ENCODE measurements around the gene LRSAM1.

LRSAM1 gene

DNA sequence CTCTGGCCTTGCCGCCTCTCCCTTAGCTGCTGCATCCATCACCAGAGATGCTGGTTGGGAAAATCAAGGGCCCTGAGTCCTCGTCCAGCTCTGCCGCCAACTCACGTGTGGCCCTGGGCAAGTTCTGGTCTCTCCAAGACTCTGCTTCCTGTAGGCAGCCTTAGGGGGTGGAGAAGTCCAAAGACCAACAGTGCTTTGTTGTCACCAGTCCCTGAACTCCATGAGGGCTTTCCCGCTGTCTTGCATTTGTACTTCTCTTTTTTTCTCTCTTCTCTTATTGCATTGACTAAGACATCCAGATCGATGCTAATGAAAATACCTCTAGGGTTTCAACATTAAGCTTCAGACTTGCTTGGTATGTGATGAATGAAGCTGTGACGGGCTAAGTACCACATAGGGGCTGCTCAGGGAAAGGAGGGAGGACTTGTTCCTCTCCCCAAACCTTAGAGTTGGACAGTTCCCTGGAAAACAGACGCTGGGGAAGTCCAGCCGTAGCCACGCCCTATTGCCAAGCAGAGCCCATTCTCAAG, 97.1 kb downstream of the LRSAM1 start:
- DNase-seq (ENCODE audit: low read depth in 2 of 3, low spot score in 1 of 3), result no peak

- no peak for DNase-seq (ENCODE audit: low read depth in 2 of 3, low spot score in 1 of 3)
These were observed 97.9 kb downstream of the LRSAM1 start for GRCh38 chr9:127549218-127549617.

GRCh38 chr9:127549751-127550150, 98.4 kb downstream of the LRSAM1 start:
- DNase-seq (ENCODE audit: low read depth in 2 of 3, low spot score in 1 of 3), result no peak

DNA sequence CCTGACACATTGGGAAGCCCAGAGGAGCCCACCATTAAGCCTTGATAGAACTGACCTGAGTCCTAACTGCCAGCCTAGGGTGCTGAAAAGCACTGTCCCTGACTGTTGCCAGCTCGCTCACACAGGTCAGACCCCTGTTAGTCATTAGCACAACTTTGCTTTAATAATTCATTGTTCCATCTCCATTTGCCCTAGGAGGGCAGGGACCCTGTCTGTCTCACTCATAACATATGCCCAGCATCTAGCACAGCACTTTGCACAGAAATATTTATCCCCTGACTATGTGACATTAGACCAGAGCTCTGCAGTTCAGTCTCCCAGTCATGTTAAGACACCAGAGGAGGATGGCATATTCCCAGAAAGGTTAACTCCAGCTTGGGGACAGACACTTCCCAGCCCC, 99.0 kb downstream of the LRSAM1 start:
- DNase-seq (ENCODE audit: low read depth in 2 of 3, low spot score in 1 of 3), result no peak

DNA sequence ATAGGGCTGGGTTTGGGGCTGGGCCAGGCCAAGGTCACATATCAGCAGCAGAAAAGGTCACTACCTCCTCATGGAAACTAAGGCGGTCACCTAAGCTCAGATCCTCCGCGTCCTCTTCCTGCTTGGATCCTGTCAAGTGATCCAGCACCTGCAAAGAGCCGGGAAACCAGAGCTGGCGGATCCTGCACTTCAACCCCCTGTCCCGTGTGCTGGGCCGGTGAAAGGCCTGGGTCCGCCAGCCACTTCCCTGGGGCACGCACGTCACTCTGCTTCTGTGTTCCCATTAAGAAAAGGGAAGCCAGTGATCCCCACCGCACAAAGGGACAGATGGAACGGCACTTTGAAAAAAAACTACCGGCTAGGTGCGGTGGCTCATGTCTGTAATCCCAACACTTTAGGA, 99.4 kb downstream of the LRSAM1 start:
- no peak for DNase-seq (ENCODE audit: low read depth in 2 of 3, low spot score in 1 of 3)
